ENCODE measurements around the gene TTLL7. TPM values are rescaled to one million over a fixed set of nuclear protein-coding genes. Genes with fewer than 3 reads are reported as not detected.

TTLL7 gene
- total RNA-seq, 1 experiment from 2014 or later: 6.6 TPM

- no peaks in the 10 kb centered on the region for H3K9me3 ChIP-seq (ENCODE audit: control insufficient read depth, low read depth, low read length)
- H3K4ac ChIP-seq (ENCODE audit: low read depth, low read length): no peak overlapping the region
- H2BK20ac ChIP-seq (ENCODE audit: low read depth, low read length, poor library complexity, severe bottlenecking): no peak overlapping the region
- H3K79me2 ChIP-seq (ENCODE audit: insufficient read depth, low read length): no peaks in the 10 kb centered on the region
- no peak overlapping the region for H4K8ac ChIP-seq (replicated peaks; ENCODE audit: insufficient read length, low read depth, low read length)
- H3K9ac ChIP-seq (ENCODE audit: extremely low read depth, insufficient read length, low read length): no peak overlapping the region
- no peaks in the 10 kb centered on the region for H3K9me3 Mint-ChIP-seq
- H3K4me1 ChIP-seq (ENCODE audit: insufficient read depth, low read length): no peaks in the 10 kb centered on the region
- no peak for TF ChIP-seq CTCF (conservative IDR thresholded peaks at IDR 0.05)
- H3K56ac ChIP-seq (ENCODE audit: insufficient read length, low read depth, low read length): no peak overlapping the region
- no peak overlapping the region for H2BK5ac ChIP-seq (ENCODE audit: insufficient read length, low read length)
- H3K27me3 ChIP-seq (ENCODE audit: insufficient read depth, low read length): peaks cover 13% of the 10 kb centered on the region; the same call in 1 of the 2 replicates
- H3K14ac ChIP-seq (ENCODE audit: insufficient read depth, low read length): no peak overlapping the region
- DNase-seq: no peak
- no peak overlapping the region for H4K5ac ChIP-seq (ENCODE audit: insufficient read length, low read depth, low read length)
- no peak overlapping the region for H3K27ac Mint-ChIP-seq
- no CpG with 5 or more reads among the region's 3 CpGs for WGBS (ENCODE audit: extremely low coverage, insufficient read length, low lambda C conversion rate)
- H3K23me2 ChIP-seq (ENCODE audit: insufficient read length, low read depth, low read length, poor library complexity, severe bottlenecking): no peaks in the 10 kb centered on the region
- H3T11ph ChIP-seq (ENCODE audit: low read length): no peak overlapping the region
- no peaks in the 10 kb centered on the region for H4K20me1 ChIP-seq (ENCODE audit: control insufficient read depth, insufficient read depth, insufficient read length)
- H3K4me1 Mint-ChIP-seq: peaks cover 10% of the 10 kb centered on the region in 2 experiments
- H3K4me3 Mint-ChIP-seq: no peak overlapping the region
- H2AFZ ChIP-seq (ENCODE audit: low read length): no peak overlapping the region
- H2BK12ac ChIP-seq (ENCODE audit: insufficient read length, low read depth, low read length): no peak overlapping the region
- H4K91ac ChIP-seq (ENCODE audit: insufficient read length, low read depth, low read length): no peak overlapping the region
- no peak overlapping the region for H3K23ac ChIP-seq (ENCODE audit: insufficient read length, low read depth, low read length)
- H2AK5ac ChIP-seq (ENCODE audit: insufficient read length, low read length): no peak overlapping the region
- H2BK120ac ChIP-seq (ENCODE audit: low read depth, low read length, poor library complexity, severe bottlenecking): no peak overlapping the region
- no peak overlapping the region for H3K18ac ChIP-seq (ENCODE audit: insufficient read length, low read depth, low read length)
- no peaks in the 10 kb centered on the region for H3K36me3 Mint-ChIP-seq (ENCODE audit: insufficient read depth in 1 of 3, low read depth in 3 of 3)
- H3K79me1 ChIP-seq (ENCODE audit: insufficient read depth, low read depth, low read length, poor library complexity, severe bottlenecking): no peaks in the 10 kb centered on the region
- H3K27me3 Mint-ChIP-seq (ENCODE audit: low read depth): peaks cover 85% of the 10 kb centered on the region
- H3K27ac ChIP-seq (ENCODE audit: insufficient read length, low read depth, low read length): no peak overlapping the region
- no peak overlapping the region for H3K4me2 ChIP-seq (ENCODE audit: insufficient read depth, insufficient read length, low read length)
- H2BK15ac ChIP-seq (ENCODE audit: low read depth, low read length): no peak overlapping the region
Observed at GRCh38 chr1:83997631-83998030, 1.3 kb downstream of the TTLL7 start.
